C1 segment of cervical spinal cord (tissue), 14 donors: ENCODE data around the gene VWF.
"Not testable (repeated sequence)": the region's sequence is repeated elsewhere in the genome, so short reads cannot be mapped to it uniquely, and the experiment has no call there.

ENCODE experiments used
- DNase-seq, 14 donors: peaks; one replicate each; lab custom pipeline; 2025; lab: John Stamatoyannopoulos, UW

VWF gene

GRCh38 chr12:6145564-6145963, 21.1 kb upstream of the VWF start:
- DNase-seq: no peak

GRCh38 chr12:6143303-6143675, 18.8 kb upstream of the VWF start:
- no peak for DNase-seq

- not testable (repeated sequence) for DNase-seq
These were observed 18.2 kb upstream of the VWF start for GRCh38 chr12:6142368-6143302.

GRCh38 chr12:6141731-6142367, 17.4 kb upstream of the VWF start:
- not testable (repeated sequence) for DNase-seq

- DNase-seq: peak in 2 of 14 donors; percentile 27 to 38
These were observed 16.4 kb upstream of the VWF start for GRCh38 chr12:6140651-6141447.

- no peak for DNase-seq
These were observed 10.6 kb upstream of the VWF start for GRCh38 chr12:6135071-6135470.

DNA sequence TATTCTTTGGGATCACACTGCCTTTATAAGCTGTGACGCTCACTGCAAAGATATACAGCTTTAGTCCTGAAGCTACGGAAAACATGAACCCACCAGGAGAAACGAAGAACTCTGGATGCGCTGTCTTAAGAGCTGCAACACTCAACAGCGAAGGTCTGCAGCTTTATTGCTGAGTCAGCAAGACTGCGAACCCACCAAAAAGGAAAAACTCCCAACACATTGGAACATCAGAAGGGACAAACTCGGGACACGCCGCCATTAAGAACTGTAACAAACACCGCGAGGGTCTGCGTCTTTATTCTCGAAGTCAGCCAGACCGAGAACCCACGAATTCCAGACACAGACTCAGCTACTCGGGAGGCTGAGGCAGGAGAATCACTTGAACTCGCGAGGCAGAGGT, 9.2 kb upstream of the VWF start:
- DNase-seq: no peak

- no peak for DNase-seq
These were observed 8.0 kb upstream of the VWF start for GRCh38 chr12:6132496-6132895.

GRCh38 chr12:6125310-6125608, 789 bp upstream of the VWF start:
- no peak for DNase-seq

GRCh38 chr12:6123258-6123657, 1.2 kb downstream of the VWF start:
- DNase-seq: no peak

DNA sequence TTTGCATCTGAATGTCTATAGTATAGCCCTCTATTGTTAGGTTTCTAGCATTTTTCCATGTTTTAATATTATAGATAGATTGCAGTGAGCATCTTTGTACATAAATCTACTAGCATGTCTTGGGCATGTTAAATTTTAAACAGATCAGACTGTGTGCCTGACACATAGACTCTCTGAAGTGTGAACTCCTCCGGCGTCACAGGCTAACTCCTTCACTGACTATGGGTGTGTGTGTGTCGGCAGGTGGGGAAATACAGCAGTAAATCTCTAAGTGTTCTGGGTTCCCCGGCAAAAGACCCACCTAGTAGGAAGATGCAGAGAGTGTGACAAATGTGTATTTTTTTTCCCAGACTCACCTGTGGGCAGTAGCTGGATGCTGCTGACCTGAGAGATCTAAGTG, 2.3 kb downstream of the VWF start:
- no peak for DNase-seq

- no peak for DNase-seq
These were observed 3.5 kb downstream of the VWF start for GRCh38 chr12:6120796-6121473.

DNA sequence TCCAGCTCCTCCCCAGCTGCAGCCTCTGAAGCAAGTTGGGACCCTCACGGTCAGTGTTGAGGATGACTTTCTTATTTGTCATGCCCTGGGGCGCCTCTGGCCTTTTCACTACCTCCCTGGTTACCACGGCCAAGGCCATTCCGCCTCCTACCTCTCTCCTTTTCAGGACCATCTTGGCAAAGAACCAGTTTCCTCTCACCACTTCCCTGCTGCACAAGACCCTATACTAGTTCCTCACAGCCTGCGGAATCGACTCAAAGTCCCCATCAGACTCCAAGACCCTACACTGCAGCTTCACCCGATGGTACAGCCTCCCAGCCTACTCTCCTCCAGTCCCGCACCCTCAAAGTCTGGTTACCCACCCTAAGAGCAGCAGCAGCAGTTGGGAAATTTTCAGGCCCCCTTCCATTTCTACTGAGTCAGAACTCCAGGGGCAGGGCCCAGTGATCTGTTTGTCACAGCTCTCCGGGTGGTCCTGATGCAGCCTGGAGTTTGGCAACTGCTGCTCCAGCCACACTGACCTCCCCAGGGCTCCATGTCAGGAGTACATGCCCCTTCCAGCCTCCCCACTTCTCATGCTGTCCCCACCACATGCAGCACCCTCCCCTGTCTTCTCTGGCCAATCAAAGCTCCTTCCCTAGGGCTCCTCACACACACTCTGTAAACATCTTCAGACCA, 5.4 kb downstream of the VWF start:
- DNase-seq: no peak

DNA sequence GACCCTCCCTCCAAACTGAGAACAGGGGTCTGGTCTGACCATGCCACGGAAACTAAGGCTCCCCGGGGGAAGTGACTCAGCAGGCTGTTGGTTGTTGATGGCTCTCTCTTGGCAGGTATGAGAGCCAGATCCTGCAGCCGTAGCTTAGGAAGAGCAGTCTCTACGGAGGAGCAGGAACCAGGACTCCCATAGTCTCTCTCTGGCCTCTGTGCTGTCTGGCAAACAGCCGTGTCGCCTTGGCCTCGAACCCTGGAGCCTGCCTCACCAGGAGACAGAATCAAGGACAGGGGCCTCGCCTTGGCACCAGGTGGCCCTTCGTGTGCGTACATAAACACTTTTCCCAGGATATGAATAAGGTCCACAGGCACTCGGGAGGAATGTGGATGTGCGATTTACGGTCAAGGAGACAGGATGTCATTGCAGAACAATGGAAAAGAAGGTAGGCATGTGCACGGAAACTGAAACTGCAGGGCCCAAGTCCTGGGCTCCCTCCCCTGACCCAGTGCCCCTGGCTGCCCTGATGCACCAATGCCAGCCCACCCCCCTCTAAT, 7.9 kb downstream of the VWF start:
- DNase-seq: no peak

DNA sequence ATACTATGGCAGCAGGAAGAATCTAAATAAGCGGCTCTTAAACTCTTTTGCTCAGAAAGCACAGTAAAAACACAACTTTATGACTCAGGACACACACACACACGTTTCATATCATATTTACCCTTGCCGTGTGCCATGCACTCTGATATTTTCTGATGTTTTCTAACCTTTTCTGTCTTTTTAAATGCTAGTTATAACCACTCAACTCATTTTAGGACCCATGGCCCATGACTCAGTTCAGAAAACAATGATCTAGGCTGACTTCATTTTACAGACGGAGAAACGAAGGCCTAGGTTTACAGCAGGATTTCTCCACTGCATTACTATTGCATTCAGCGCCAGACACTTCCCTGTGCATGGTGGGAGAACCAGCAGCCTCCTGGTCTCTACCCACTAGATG, 9.1 kb downstream of the VWF start:
- DNase-seq: no peak

GRCh38 chr12:6114476-6114870, 10.0 kb downstream of the VWF start:
- no peak for DNase-seq

- no peak for DNase-seq
These were observed 10.6 kb downstream of the VWF start for GRCh38 chr12:6113691-6114475.

DNA sequence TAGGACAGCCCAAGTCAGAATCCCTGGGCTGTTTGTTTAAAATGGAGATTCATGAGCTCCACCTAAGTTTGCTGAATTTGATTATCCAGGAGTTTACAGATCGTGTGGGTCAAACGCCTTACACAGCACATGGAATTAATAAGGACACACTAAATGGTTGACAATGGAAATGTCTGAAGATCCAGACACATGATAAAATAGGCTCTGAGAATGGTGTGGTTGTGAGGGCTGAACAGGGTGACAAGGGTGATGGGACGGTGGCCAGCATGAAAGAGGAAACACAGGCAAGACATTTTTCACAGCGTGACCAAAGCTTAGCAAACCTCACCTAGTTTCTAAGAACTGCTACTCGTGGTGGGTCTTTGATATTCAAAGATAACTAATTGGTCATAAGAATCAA, 12.5 kb downstream of the VWF start:
- DNase-seq: no peak

DNA sequence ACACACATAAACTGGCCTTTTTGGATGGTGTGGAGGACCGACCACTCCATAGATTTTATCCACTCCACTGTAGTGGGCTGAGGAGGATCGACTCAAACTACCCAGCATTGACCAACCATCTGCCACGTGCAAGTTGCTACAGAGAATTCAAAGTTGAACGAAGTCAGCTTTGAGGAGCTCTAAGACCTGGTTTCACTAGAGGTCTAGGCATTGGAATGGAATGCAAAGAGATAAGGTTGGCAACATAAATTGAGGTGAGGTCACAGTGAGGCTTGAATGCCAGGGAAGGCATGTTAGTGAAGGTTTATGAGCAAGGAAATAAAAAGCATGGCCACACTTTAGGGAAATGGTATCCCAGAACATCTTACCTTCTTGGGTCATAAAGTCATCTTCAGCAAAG, 14.5 kb downstream of the VWF start:
- no peak for DNase-seq

DNA sequence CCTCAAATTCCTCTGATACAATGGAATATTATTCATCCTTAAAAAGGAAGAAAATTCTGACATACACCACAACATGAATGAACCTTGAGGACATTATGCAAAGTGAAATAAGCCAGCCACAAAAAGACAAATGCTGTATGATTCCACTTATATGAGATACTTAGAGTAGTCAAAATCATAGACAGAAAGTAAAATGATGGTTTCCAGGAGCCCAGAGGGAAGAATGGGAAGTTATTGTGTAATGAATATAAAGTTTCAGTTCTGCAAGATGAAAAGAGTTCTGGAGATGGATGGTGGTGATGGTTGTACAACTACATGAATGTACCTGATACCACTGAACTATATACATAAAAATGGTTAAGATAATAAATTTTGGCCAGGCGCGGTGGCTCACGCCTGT, 18.3 kb downstream of the VWF start:
- no peak for DNase-seq
